Cortex of kidney (tissue), 1 donor: Measurements from ENCODE around the gene CC2D1A.

ENCODE experiments used
- DNase-seq: peaks from one replicate; lab custom pipeline; 2025; lab: John Stamatoyannopoulos, UW

Gene CC2D1A

GRCh38 chr19:13877303-13877702 is 28.7 kb upstream of the CC2D1A start:
- no peak for DNase-seq

DNA sequence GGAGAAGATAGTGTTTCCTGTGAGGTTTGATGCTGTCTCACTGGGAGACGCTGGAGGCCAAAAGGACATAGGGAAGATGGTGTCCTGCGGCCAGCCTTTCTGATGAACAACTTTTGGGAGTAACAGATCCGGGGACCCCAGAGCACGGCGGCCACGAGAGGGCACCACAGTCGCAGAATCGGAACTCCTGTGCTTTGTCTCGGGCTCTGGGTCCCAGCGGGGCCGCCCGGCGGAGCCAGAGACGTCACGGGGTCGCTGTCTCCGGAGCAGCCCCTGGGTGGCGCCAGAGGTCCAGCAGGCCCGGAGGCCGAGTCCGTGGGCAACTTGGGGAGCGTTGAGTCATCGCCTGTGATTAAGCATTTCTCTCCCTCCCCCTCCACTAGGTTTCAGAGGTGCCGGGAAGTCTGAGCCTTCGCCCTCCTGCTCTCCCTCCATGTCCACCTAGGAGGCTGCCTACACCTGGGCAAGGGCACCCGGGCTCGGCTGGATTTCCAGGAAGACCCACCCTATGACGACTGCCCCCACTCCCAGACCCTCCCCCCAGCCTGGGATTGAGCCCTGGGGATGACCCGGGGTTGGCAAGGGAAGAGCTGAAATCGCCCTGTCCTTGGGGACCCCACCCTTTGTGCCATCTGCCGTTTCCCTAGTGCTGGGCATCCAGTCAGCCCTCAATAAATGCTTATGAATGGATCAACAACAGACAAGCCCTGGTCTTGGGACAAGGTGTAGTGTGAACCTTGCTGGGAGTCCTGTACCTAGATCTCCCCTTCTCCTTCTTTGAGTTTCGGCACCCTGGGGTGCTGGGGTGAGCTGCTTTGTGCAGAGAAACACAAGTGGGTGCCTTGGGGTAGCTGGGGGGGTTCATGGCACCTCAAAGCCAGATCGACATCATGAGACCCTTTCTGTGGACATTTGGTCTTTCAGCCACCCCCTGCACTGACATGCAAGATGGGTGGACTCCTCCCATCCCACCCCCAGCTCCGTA is 25.6 kb upstream of the CC2D1A start:
- DNase-seq = peak; percentile 30

DNA sequence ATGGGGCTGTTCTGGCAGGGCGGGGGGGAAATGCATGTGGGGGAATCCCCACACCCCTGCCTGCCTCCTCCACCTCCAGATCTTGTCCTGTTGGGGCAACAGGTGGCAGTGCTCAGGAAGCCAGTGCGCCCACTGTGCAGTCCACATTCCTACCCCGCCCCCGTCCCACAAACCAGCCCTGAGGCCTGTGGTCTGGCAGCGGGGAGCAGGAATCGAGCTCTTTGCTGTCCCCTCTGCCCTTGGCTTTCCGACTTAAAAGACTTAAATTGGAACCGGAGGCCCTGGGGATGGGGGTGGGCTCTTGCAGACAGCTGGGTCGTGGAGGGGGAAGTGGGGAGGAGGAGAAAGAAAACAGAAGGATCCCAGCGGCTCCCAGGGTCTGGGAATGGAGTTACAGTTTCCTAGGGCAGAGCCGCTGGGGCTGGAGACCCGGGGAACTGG is 24.7 kb upstream of the CC2D1A start:
- DNase-seq = no peak

GRCh38 chr19:13881692-13882418 is 24.1 kb upstream of the CC2D1A start:
- no peak for DNase-seq

DNA sequence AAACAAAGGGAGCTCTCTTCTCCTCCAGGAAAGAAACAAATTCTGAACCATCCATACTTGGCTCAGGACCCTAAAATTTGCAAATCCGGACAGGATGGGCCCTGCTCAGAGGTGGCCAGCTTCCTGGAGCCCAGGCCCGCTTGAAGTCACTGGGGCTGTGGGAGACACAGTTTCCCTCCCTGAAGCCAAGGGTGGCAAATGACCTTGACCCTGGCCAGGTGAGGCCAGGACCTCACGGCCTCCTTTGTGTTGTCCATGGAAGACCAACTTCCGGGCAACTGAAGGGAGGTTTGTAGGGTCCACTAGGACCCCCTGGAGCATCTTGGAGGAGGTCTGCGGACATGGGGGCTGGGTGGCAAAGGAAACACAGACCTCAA is 23.6 kb upstream of the CC2D1A start:
- no peak for DNase-seq

DNA sequence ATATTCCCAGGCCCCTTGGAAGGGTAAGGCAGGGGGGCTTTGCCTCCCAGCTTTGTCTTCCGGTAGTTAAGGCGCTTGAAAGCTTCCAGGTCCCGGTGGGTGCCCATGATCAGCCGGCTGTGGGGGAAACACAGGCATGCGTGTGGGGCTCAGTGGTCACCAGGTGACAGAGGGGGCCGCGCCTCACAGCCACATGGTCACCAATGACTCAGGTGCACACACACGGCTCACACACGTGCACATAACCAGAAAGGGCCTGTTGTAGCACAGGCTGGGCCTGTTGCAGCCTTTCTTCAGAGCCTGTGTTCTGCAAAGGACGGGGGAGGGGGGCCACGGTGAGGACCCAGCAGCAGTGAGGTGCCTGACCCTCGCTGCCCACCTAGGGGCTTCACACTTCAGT is 23.2 kb upstream of the CC2D1A start:
- no peak for DNase-seq

GRCh38 chr19:13883516-13884064 is 22.4 kb upstream of the CC2D1A start:
- DNase-seq = no peak

DNA sequence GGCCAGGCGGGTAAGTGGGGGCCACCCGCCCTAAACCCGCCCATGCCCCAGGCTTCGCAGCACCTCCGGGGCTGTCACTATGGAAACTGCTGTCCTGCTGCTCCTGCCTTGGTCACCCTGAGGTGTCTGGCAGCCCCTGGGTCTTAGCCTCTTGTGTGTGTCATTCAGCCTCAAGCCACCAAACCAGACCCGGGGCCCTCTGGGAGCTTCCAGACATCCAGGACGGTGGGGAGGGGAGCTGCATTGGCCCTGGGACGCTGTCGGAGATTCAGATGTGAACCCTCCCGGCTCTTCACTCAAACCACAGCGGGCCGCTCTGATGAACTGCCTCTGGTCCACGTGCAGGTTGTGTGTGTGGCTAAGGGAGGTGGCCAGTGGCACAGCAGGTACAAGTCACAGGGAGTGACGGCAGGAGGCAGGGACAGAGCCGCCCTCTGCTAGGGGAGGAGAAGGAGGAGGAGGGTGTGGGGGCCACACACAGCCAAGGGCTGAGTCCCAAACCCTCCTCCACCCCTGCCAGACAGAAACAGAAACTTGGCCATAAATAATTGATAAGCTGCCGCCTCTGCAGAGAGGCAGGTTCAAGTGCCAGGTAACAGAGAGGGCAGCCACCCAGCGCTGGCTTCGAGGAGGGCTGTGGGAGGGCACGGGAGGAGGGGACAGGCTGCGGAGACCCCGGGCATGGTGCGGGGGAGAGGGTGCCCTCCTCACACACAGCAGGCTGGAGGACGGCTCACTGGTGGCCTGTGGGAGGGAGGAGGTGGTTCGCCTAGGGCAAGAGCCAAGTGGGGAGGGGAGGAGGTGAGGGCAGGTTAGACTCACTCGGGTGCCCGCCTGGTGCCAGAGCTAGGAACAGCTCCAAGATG is 21.0 kb upstream of the CC2D1A start:
- DNase-seq = no peak

DNA sequence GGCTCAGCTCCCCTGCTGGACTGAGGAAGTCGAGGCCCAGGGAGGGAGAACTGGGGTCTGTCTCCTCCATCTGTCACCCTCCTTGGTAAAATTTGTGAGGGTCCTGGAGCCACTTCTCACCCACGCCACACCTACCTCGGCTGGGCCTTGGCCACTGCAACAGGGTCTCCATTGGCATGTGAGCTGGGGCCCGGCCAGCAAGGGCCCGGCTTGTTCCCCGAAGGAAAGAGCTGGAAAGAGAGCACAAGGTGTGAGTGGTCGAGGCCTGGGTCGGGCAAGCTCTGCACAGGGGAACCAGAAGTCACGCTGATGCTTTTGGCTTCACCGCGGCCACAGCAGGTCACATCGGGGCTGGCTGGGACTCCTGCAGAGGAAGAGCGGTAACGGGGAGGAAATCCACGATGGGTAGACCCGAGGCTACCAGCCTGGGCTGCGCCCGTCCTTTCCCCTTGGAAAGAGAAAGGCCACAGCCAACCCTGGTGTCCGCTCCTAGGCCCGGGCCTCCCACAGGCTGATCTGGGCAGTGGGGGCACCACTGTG is 20.1 kb upstream of the CC2D1A start:
- DNase-seq = no peak

DNA sequence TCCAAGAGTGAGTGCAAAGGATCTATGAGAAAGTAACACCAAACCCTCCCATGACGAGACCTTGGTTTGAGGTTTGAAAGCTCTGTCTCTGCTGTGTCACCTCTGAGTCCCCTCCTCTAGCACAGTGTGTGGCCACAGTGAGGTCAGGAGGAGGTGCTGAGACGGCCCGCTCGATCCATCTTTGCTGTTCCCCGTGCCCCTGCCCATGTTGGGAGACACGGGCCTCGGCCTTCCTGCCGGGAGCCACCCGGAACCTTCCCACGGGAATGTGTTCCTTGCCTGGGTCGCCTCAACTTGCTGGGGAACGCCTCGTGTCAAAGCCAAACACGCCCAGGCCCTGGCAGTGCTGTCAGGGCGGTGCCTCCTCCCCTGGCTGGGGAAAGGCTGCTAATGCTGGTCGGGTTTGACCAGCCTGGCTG is 19.0 kb upstream of the CC2D1A start:
- DNase-seq = no peak

DNA sequence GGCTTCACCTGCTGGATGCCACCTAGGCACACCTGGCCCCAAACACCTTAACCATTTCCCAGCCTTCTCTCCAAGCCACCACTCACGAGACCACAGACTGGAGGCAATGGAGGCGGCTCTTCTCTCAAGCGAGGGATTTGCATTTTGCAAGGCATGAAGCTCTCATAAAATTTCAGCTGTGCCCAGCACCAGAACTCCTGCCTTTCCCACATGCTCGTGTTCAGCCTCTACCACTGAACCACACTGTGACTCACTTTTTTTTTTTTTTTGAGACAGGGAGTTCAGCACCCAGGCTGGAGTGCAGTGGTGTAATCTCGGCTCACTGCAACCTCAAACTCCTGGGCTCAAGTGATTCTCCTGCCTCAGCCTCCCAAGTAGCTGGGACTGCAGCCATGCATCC is 18.5 kb upstream of the CC2D1A start:
- DNase-seq = no peak

DNA sequence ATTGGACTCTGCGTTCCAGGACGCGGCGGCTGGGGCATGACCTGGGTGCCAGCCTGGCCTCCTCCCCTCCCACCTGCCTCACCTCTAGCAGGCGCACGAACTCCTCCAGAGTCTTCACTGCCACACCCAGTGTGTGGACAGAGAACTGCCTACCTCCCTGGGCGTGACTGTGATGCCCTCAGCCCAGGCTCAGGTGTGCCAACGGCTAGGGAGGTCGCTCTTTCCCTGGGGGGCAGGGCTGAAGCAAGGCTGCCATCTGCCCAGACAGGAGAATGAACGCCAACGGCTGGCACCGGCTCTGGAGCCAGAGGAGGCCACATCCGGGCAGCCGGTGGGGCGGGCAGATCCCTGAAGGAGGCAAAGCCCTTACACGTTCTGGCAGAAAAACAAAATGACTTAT is 17.7 kb upstream of the CC2D1A start:
- no peak for DNase-seq

DNA sequence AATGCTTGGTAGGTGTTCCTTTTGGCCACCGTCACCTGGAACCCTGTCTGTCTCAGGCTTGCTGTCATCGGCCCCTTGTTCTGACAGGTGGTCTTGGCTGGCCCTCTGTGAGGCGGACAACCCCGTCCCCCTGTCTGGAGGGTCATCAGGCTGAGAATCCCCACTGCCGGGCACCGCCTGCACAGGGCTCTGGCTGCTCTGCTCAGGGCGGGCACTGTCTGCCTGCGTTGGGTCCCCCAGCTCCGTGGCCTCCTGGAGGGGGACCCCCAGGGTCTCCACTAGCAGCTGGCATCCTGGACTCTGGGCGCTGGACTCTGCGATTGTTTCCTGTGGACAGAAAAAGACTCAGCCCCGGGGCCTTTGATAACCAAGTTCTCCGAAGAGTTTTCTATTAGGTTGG is 15.9 kb upstream of the CC2D1A start:
- no peak for DNase-seq

DNA sequence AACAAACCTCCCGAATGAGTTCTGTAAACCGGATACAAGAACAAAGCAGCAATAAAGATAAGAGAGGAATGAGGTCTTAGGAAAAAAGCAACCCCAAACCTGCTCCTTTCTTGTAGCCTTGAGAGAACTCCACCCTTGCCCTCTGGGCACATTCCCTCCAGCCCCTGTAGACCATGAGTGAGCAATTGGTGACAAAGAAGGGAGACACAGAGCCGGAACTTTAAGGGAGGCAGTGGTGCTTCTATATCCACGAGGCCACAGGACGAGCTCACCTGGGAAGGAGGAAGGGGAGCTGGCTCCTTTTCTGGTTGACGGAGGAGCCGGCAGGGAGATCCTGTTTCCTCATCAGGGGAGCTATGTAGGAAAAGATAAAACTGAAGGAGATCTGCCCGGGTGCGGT is 13.1 kb upstream of the CC2D1A start:
- DNase-seq = no peak

- DNase-seq = no peak
Measured at GRCh38 chr19:13894552-13894951, 11.4 kb upstream of the CC2D1A start.

DNA sequence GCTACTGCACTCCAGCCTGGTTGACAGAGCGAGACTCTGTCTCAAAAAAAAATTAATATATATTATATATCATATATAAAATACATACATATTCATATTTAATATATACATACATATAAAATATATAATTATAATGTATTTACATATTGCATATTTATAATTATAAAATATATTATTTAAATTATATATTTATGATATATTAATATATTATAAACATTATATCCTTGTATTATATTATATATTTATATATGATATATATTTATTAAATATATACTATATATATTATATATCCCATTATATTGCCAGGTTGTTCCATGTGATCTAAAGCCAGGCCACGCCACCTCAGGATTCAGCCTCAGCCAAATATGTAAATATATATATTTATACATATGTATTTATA is 9.8 kb upstream of the CC2D1A start:
- no peak for DNase-seq

- no peak for DNase-seq
Measured at GRCh38 chr19:13899393-13899792, 6.6 kb upstream of the CC2D1A start.

- DNase-seq = no peak
Measured at GRCh38 chr19:13899912-13900584, 6.0 kb upstream of the CC2D1A start.

DNA sequence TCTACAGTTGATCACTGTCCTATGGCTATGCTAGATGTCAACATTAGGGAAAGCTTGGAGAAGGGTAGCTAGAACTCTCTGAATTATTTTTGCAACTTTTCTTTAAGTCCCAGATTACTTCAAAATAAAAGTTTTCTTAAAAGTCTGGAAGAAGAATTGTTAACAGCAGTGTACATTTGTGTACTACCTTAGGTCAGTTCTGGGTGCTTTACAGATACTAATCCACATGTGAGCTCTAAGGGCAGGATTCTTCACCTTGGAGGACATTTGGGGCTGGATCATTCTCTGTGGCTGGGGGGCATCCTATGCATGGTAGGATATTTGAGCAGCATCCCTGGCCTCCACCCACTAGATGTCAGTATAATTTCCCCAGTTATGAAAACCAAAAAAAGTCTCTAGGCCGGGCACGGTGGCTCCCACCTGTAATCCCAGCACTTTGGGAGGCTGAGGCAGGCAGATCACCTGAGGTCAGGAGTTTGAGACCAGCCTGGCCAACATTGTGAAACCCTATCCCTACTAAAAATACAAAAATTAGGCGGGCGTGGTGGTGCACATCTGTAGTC is 2.9 kb upstream of the CC2D1A start:
- DNase-seq = no peak

DNA sequence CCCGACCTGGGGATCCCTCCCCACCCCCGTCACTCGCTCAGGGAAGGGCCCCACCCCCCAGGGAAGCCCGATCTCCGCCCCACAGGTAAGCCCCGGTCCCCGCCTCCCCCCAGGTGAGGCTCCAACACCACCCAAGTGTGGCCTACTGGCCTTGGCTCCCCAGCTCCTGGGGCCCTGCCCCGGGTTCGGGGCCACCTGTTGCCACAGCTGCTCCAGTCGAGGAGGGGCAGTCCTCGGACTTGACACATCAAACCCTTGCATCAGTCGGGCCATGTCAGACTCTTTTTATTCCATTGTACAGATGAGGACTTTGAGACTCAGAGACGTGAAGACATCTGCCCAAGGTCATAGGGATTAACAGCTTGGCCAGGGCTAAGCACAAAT is 512 bp downstream of the CC2D1A start:
- DNase-seq = no peak

GRCh38 chr19:13906910-13907309 is 909 bp downstream of the CC2D1A start:
- DNase-seq = no peak
